ENCODE measurements around the gene MYOZ1.

DNA sequence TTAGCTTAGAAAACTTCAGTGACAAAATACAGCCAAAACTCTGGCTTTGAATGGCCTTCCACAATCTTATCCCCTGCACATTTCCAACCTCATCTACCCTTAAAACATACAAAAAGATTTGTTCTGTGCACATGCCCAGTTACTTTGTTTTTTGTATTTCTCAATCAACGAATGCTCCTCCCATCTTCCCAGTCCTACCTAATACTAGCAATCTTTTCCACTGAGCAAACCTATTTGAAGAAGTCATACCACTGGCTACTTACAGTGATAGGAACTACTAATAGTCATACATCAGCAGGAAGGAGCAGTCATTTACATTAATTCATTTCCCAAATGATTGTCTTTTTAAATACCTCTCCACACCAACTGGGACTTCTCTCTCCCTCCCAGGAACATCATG, 52.6 kb downstream of the MYOZ1 start:
- TF ChIP-seq, protein P1, sequence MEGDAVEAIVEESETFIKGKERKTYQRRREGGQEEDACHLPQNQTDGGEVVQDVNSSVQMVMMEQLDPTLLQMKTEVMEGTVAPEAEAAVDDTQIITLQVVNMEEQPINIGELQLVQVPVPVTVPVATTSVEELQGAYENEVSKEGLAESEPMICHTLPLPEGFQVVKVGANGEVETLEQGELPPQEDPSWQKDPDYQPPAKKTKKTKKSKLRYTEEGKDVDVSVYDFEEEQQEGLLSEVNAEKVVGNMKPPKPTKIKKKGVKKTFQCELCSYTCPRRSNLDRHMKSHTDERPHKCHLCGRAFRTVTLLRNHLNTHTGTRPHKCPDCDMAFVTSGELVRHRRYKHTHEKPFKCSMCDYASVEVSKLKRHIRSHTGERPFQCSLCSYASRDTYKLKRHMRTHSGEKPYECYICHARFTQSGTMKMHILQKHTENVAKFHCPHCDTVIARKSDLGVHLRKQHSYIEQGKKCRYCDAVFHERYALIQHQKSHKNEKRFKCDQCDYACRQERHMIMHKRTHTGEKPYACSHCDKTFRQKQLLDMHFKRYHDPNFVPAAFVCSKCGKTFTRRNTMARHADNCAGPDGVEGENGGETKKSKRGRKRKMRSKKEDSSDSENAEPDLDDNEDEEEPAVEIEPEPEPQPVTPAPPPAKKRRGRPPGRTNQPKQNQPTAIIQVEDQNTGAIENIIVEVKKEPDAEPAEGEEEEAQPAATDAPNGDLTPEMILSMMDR (IDR thresholded peaks at IDR 0.05) = no peak
- TF ChIP-seq POLR2A (IDR thresholded peaks at IDR 0.05) (no peak), EP300 (IDR thresholded peaks at IDR 0.05) (no peak)
